Activated B cell treated with CpG ODN at 0.5 μM for 24 hours (primary cell): ENCODE data around the gene PAF1. TPM values are rescaled to one million over a fixed set of nuclear protein-coding genes. Genes with fewer than 3 reads are reported as not detected.

ENCODE experiments used
- ATAC-seq: fragments of 200-7000 bp; cut with Tn5 transposase; one replicate; pipeline ENCODE4 v1.10.0; 2021; ENCODE audit warnings: low read depth, mild to moderate bottlenecking, moderate library complexity
- CTCF ChIA-PET: fragments of 350-600 bp; sonication (Branson Sonifier 250); formaldehyde crosslinking; loops from one replicate; lab custom pipeline; 2021; ENCODE audit warnings: antibody characterized with exemption; lab: Charles Lee
- POLR2A ChIA-PET: fragments of 350-600 bp; sonication (Branson Sonifier 250); formaldehyde crosslinking; loops from one replicate; lab custom pipeline; 2021; ENCODE audit warnings: antibody characterized with exemption; lab: Charles Lee
- DNase-seq: peaks from one replicate; pipeline ENCODE4 v3.0.0; 2022
- H3K27ac Mint-ChIP-seq: one replicate; pipeline ENCODE4 v1.8.0; 2020; ENCODE audit warnings: mixed read lengths
- H3K27me3 Mint-ChIP-seq: one replicate; pipeline ENCODE4 v1.8.0; 2021; ENCODE audit warnings: mixed read lengths
- H3K36me3 Mint-ChIP-seq: one replicate; pipeline ENCODE4 v1.8.0; 2021; ENCODE audit warnings: low read depth, mixed read lengths
- H3K4me1 Mint-ChIP-seq: one replicate; pipeline ENCODE4 v1.8.0; 2021; ENCODE audit warnings: mixed read lengths
- H3K4me3 Mint-ChIP-seq: one replicate; pipeline ENCODE4 v1.8.0; 2020; ENCODE audit warnings: mild to moderate bottlenecking, mixed read lengths
- H3K9me3 Mint-ChIP-seq: one replicate; pipeline ENCODE4 v1.8.0; 2020; ENCODE audit warnings: mixed read lengths
- CTCF ChIP-seq: fragments of 200-600 bp; IDR thresholded peaks from one replicate; pipeline ENCODE4 v1.8.0; 2022; ENCODE audit warnings: antibody characterized with exemption, mild to moderate bottlenecking
- intact Hi-C: fragments of 100-400 bp; cut with micrococcal nuclease; formaldehyde crosslinking; loops from one replicate; pipeline ENCODE4 v1.15.1; 2024
- total RNA-seq: library from RNA; stranded (reverse); gene quantifications from 2 replicates; pipeline ENCODE4 v1.2.3, GENCODE V29; 2022

The PAF1 gene
- total RNA-seq, 1 donor from 2014 or later: 52.4 TPM

GRCh38 chr19:39407660-39408391 lies 16.9 kb upstream of the PAF1 start:
- peak overlapping the region; percentile 89 for H3K4me3 Mint-ChIP-seq
- H3K9me3 Mint-ChIP-seq: no peaks in the 10 kb centered on the region
- no peak for TF ChIP-seq CTCF
- H3K27ac Mint-ChIP-seq: peak overlapping the region; percentile 91
- peaks cover 34% of the 10 kb centered on the region for H3K36me3 Mint-ChIP-seq
- ATAC-seq: no peak
- ChIA-PET POLR2A (interaction anchor here (0.7 to 6.9 kb wide), 10 partner anchors 9 to 125 kb away, joined by 3 to 213 read pairs (median 6); partner anchors contain the start of genes EID2B, GMFG, MED29 and PAF1), CTCF (interaction anchor here (3.7 kb wide), 1 partner anchor 10 kb away, joined by 39 read pairs; no protein-coding TSS in a partner anchor)
- peaks cover 4% of the 10 kb centered on the region for H3K27me3 Mint-ChIP-seq
- H3K4me1 Mint-ChIP-seq: peaks cover 59% of the 10 kb centered on the region
- DNase-seq: peak; percentile 60
- intact Hi-C loops: loop anchor here (5.0 kb wide), 1 partner anchor 556 kb away; no protein-coding TSS in a partner anchor

DNA sequence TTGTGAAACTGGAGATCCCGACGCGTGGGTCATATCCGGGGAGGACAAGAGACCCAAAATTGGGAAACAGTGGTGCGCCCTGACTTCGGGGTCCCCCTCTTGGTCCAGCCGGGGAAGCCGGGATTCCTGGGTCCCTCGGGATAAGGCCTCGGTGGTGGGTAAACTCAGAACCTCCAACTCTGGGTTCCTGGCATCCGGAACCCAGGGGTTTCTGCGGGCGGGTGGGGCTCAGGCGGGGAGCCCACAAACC lies 16.4 kb upstream of the PAF1 start:
- no peak for DNase-seq
- Mint-ChIP-seq H3K4me1 (peaks cover 64% of the 10 kb centered on the region), H3K27ac (peak overlapping the region; percentile 91), H3K27me3 (peaks cover 4% of the 10 kb centered on the region), H3K4me3 (peak overlapping the region; percentile 89), H3K36me3 (peaks cover 34% of the 10 kb centered on the region), H3K9me3 (no peaks in the 10 kb centered on the region)
- intact Hi-C loops: loop anchor here (5.0 kb wide), 1 partner anchor 555 kb away; no protein-coding TSS in a partner anchor
- TF ChIP-seq CTCF: no peak
- CTCF ChIA-PET: interaction anchor here (3.7 kb wide), 1 partner anchor 9 kb away, joined by 39 read pairs; no protein-coding TSS in a partner anchor
- POLR2A ChIA-PET: interaction anchor here (0.6 to 6.9 kb wide), 13 partner anchors 9 to 1180 kb away, joined by 3 to 213 read pairs (median 4); partner anchors contain the start of genes GMFG, MED29, PAF1 and RPS16
- ATAC-seq: no peak

- CTCF ChIA-PET: interaction anchor here (0.6 to 3.7 kb wide), 2 partner anchors 9 to 14 kb away, joined by 3 to 39 read pairs; no protein-coding TSS in a partner anchor
- intact Hi-C loops: loop anchor here (5.0 kb wide), 1 partner anchor 555 kb away; no protein-coding TSS in a partner anchor
- Mint-ChIP-seq H3K27me3 (no peaks in the 10 kb centered on the region), H3K36me3 (peaks cover 30% of the 10 kb centered on the region), H3K4me3 (peak within 1 kb of the TSS; percentile 89), H3K4me1 (peaks cover 65% of the 10 kb centered on the region), H3K9me3 (no peaks in the 10 kb centered on the region), H3K27ac (peak within 1 kb of the TSS; percentile 91)
- no peak for TF ChIP-seq CTCF
- ATAC-seq: peak; percentile 25
- DNase-seq: peak; percentile 83
- POLR2A ChIA-PET: interaction anchor here (0.5 to 6.9 kb wide), 17 partner anchors 8 to 1180 kb away, joined by 3 to 213 read pairs (median 5); partner anchors contain the start of genes DLL3, GMFG, MED29 and PAF1
Measured at GRCh38 chr19:39406656-39407409, 15.9 kb upstream of the PAF1 start, which contains the start of gene ZFP36. Gene ZFP36 (plus strand): TSS chr19:39406847. CDS start chr19:39406905, 58 bp downstream.

DNA sequence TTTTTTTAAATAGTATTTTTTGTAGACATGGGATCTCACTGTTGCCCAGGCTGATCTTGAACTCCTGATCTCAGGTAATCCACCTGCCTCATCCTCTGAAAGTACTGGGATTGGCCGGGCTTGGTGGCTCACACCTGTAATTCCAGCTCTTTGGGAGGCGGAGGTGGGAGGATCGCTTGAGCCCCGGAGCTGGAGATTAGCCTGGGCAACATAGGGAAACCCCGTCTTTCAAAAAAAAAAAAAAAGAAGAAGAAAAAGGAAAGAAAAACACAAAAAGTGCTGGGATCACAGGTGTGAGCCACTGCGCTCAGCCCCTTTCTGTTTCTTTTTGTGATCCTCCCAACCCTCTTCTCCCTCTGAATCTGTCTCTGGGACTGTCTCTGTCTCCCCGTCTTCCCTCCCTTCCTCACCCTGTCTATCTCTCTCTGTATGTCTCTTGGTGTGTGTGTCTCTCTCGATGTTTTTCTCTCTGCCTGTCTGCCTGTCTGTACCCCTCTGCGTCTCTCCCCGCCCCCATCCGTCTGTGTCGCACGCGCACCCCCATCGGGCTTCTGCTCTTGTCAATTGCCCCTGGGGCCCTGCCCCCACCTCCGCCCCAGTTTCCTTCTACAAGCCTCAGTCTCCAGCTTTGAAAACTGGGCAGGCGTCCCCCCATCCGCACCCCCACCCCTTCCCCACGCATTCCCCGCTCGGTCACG lies 15.2 kb upstream of the PAF1 start:
- TF ChIP-seq CTCF: no peak
- Mint-ChIP-seq H3K4me1 (peaks cover 65% of the 10 kb centered on the region), H3K36me3 (peaks cover 29% of the 10 kb centered on the region), H3K4me3 (peak overlapping the region; percentile 89), H3K9me3 (no peaks in the 10 kb centered on the region), H3K27me3 (no peaks in the 10 kb centered on the region), H3K27ac (peak overlapping the region; percentile 91)
- ChIA-PET CTCF (interaction anchor here (0.6 to 3.7 kb wide), 2 partner anchors 8 to 13 kb away, joined by 3 to 39 read pairs; no protein-coding TSS in a partner anchor), POLR2A (interaction anchor here (0.5 to 6.9 kb wide), 18 partner anchors 8 to 1284 kb away, joined by 3 to 213 read pairs (median 4); partner anchors contain the start of genes DLL3, EID2B, GMFG and MED29)
- DNase-seq: peak; percentile 73
- ATAC-seq: peak; percentile 4
- intact Hi-C loops: loop anchor here (5.0 kb wide), 1 partner anchor 554 kb away; no protein-coding TSS in a partner anchor
